Prostate gland (tissue), 2 donors: ENCODE measurements around the gene IL16. TPM values are rescaled to one million over a fixed set of nuclear protein-coding genes. Genes with fewer than 3 reads are reported as not detected.

Experiments
- DNase-seq: peaks from one replicate; pipeline ENCODE4 v3.0.0-alpha.2; 2019; ENCODE audit warnings: low spot score
- H3K27ac ChIP-seq, 2 donors: fragments of 200-600 bp; sonication (generic); 2 replicates each; pipeline ENCODE4 v1.5.1; 2017 to 2019
- H3K27me3 ChIP-seq: fragments of 200-600 bp; sonication (generic); replicated peaks from 2 replicates; pipeline ENCODE4 v1.5.1; 2019; ENCODE audit not compliant: insufficient read depth
- H3K36me3 ChIP-seq, 2 donors: fragments of 200-600 bp; sonication (generic); 1 replicate in 1 of 2; 2 replicates in 1 of 2; pipeline versions ENCODE4 v1.5.1 to v1.8.1; 2017 to 2019
- H3K4me1 ChIP-seq: fragments of 200-600 bp; sonication (generic); replicated peaks from 2 replicates; pipeline ENCODE4 v1.5.1; 2019
- H3K4me3 ChIP-seq, 2 donors: fragments of 200-600 bp; sonication (generic); 2 replicates each; pipeline ENCODE4 v1.5.1; 2017 to 2019
- H3K9me3 ChIP-seq: fragments of 200-600 bp; sonication (generic); 2 replicates; pipeline ENCODE4 v1.5.1; 2017
- POLR2A ChIP-seq: fragments of 450-650 bp; IDR thresholded peaks from one replicate; pipeline ENCODE4 v1.6.1; 2016; ENCODE audit warnings: antibody characterized with exemption, mild to moderate bottlenecking
- POLR2AphosphoS5 ChIP-seq: sonication (generic); formaldehyde crosslinking; IDR thresholded peaks from one replicate; pipeline ENCODE4 v1.6.1; 2017; ENCODE audit warnings: antibody characterized with exemption
- WGBS: methylation state at CpG from one replicate; pipeline ENCODE4 v1.1.5; 2018; 5-methylcytosine and 5-hydroxymethylcytosine counted together
- intact Hi-C: fragments of 100-400 bp; cut with DNase I; formaldehyde crosslinking; loops from one replicate; pipeline ENCODE4 v1.14.2; 2022
- total RNA-seq, 2 donors: library from RNA; depleted of rRNA; stranded (reverse); fragments of >200 nt; gene quantifications; one replicate each; pipeline ENCODE4 v1.1.0, GENCODE V29; 2016
- TF ChIP-seq, protein P1 (sequence below), 4 experiments: fragments of 200-600 bp in 2 of 4; fragments of 450-650 bp in 2 of 4; sonication (generic) in 2 of 4; IDR thresholded peaks; 1 replicate in 3 of 4; 2 replicates in 1 of 4; pipeline ENCODE4 v1.5.1; 2016 to 2019; ENCODE audit warnings: antibody characterized with exemption in 4 of 4, mild to moderate bottlenecking in 2 of 4, moderate library complexity in 2 of 4

Gene IL16
- total RNA-seq, 2 donors from 2014 or later = 2.7 to 9.9 TPM

- no peaks in the 10 kb centered on the region for H3K4me1 ChIP-seq
- TF ChIP-seq, protein P1, sequence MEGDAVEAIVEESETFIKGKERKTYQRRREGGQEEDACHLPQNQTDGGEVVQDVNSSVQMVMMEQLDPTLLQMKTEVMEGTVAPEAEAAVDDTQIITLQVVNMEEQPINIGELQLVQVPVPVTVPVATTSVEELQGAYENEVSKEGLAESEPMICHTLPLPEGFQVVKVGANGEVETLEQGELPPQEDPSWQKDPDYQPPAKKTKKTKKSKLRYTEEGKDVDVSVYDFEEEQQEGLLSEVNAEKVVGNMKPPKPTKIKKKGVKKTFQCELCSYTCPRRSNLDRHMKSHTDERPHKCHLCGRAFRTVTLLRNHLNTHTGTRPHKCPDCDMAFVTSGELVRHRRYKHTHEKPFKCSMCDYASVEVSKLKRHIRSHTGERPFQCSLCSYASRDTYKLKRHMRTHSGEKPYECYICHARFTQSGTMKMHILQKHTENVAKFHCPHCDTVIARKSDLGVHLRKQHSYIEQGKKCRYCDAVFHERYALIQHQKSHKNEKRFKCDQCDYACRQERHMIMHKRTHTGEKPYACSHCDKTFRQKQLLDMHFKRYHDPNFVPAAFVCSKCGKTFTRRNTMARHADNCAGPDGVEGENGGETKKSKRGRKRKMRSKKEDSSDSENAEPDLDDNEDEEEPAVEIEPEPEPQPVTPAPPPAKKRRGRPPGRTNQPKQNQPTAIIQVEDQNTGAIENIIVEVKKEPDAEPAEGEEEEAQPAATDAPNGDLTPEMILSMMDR (IDR thresholded peaks at IDR 0.05) = no peak
- TF ChIP-seq POLR2AphosphoS5 (no peak), POLR2A (no peak)
- no peaks in the 10 kb centered on the region for H3K27me3 ChIP-seq
- WGBS = 85% methylated on average over 1 of the region's 1 CpG
- intact Hi-C loops = no loop called here
- no peak for DNase-seq
- no peak overlapping the region for H3K27ac ChIP-seq
- no peaks in the 10 kb centered on the region for H3K9me3 ChIP-seq
- no peak overlapping the region for H3K4me3 ChIP-seq
- H3K36me3 ChIP-seq = no peaks in the 10 kb centered on the region
Observed at GRCh38 chr15:81244306-81244705, 47.6 kb downstream of the IL16 start.

- H3K27me3 ChIP-seq = no peaks in the 10 kb centered on the region
- no peaks in the 10 kb centered on the region for H3K9me3 ChIP-seq
- DNase-seq = no peak
- intact Hi-C loops = no loop called here
- no peak overlapping the region for H3K27ac ChIP-seq
- WGBS = 86% methylated on average over 2 of the region's 2 CpGs
- no peaks in the 10 kb centered on the region for H3K36me3 ChIP-seq
- no peak overlapping the region for H3K4me3 ChIP-seq
- no peaks in the 10 kb centered on the region for H3K4me1 ChIP-seq
- no peak for TF ChIP-seq POLR2A
- TF ChIP-seq POLR2AphosphoS5 = no peak
- TF ChIP-seq, protein P1 (IDR thresholded peaks at IDR 0.05) = no peak
Observed at GRCh38 chr15:81253846-81254245, 57.2 kb downstream of the IL16 start.

- H3K27me3 ChIP-seq = no peaks in the 10 kb centered on the region
- no peaks in the 10 kb centered on the region for H3K36me3 ChIP-seq
- no peaks in the 10 kb centered on the region for H3K4me1 ChIP-seq
- intact Hi-C loops = no loop called here
- TF ChIP-seq POLR2AphosphoS5 (no peak), POLR2A (no peak)
- TF ChIP-seq, protein P1 (IDR thresholded peaks at IDR 0.05) = no peak
- DNase-seq = no peak
- H3K4me3 ChIP-seq = no peak overlapping the region
- H3K9me3 ChIP-seq = no peaks in the 10 kb centered on the region
- no peak overlapping the region for H3K27ac ChIP-seq
- WGBS = 61% methylated on average over 5 of the region's 5 CpGs
Observed at GRCh38 chr15:81254277-81254915, 57.7 kb downstream of the IL16 start.

GRCh38 chr15:81254916-81255290 is 58.2 kb downstream of the IL16 start:
- TF ChIP-seq, protein P1 (IDR thresholded peaks at IDR 0.05) = no peak
- no peak for TF ChIP-seq POLR2A
- TF ChIP-seq POLR2AphosphoS5 = no peak
- H3K27me3 ChIP-seq = no peaks in the 10 kb centered on the region
- no peak for DNase-seq
- no peaks in the 10 kb centered on the region for H3K4me1 ChIP-seq
- no peaks in the 10 kb centered on the region for H3K36me3 ChIP-seq
- H3K27ac ChIP-seq = no peak overlapping the region
- WGBS = 95% methylated on average over 3 of the region's 3 CpGs
- no peak overlapping the region for H3K4me3 ChIP-seq
- no peaks in the 10 kb centered on the region for H3K9me3 ChIP-seq
- intact Hi-C loops = no loop called here

DNA sequence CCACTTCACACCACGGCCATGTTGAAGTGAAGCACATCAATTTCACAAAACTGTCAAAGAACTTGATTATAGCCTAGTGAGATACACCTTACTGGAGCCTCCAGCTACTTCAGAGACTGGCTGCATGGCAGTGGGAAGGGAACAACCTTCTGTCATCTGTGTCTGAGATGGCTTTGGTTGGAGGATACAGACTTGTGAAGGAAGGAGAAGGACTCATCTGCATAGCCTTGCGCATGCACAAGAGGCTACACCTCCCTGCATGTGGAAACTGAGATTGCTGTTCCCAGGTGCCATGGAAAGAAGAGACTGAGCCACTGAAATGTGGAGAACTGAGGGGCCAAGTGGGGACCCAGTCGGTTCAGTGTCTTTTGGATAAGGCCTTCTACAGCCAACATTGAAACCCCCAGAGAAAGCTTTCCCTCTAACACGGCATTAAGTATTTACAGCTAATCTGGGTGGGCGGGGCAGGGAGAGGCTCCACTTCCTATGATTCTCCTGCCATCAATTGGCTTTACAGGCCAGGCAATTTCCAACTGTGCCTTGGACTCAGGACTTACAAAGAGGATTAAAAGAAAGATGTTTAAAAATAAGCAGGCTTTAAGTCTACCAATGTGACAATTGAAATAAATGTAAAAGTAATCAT is 58.8 kb downstream of the IL16 start:
- TF ChIP-seq POLR2A = no peak
- TF ChIP-seq, protein P1 (IDR thresholded peaks at IDR 0.05) = no peak
- TF ChIP-seq POLR2AphosphoS5 = no peak
- Histone ChIP-seq H3K4me1 (no peaks in the 10 kb centered on the region), H3K27ac (no peak overlapping the region), H3K36me3 (no peaks in the 10 kb centered on the region), H3K9me3 (no peaks in the 10 kb centered on the region), H3K4me3 (no peak overlapping the region), H3K27me3 (no peaks in the 10 kb centered on the region)
- intact Hi-C loops = no loop called here
- no peak for DNase-seq
- WGBS = 84% methylated on average over 5 of the region's 5 CpGs
